Measurements from ENCODE around the gene MYCN.
"Not testable (repeated sequence)": the region's sequence is repeated elsewhere in the genome, so short reads cannot be mapped to it uniquely, and the experiment has no call there.

Gene MYCN

DNA sequence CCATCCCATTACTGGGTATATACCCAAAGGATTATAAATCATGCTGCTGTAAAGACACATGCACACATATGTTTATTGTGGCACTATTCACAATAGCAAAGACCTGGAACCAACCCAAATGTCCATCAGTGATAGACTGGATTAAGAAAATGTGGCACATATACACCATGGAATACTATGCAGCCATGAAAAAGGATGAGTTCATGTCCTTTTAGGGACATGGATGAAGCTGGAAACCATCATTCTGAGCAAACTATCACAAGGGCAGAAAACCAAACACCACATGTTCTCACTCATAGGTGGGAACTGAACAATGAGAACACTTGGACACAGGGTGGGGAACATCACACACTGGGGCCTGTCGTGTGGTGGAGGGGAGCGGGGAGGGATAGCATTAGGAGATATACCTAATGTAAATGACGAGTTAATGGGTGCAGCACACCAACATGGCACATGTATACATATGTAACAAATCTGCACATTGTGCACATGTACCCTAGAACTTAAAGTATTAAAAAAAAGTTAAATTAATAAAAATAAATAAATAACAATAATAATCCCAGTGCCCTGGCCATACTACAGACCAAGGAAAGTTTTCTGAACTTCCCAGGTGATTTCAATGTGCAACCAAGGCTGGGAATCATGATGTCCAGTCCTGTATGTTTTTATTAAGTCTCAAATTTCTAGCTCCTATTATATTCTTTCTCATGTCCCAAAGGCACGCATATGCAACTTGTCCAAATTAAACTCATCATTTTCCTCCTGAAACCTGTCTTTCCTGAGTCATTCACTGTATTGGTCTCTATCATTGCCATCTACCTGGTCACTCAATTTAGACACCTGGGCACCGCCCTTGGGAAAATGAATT lies 23.0 kb downstream of the MYCN start:
- DNase-seq = not testable (repeated sequence)

DNA sequence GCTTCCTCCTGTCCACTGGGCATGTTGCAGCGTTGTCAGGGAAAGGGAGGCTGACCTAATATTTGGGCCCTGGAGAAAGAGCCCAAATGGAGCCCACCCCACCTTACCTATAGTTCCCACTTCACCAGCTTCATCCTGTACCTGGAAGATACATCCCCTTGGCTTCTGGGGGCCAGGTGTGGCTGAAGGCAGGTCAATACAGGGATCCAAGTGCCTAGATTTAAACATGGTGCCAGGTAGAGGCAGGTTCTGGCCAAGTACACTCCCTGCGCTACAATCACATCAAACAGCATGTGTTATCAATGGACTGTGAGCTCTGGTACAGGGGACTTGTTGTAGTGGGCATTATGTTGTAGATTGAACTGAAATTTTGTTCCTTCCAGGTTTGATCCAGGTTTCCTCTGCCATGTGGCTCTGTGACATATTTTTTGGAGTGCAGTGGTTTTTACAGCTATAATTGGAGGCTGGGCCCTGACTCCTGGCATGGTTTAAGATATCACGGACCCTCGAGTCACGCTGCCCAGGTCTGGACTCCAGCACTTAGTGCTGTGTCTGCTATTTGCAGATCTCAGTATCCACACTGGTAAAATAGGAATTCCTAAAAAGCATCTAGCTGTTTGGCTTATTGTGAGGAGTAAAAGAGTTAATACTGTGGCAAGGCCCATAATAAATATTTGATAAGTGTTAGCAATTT lies 23.8 kb downstream of the MYCN start:
- no peak for DNase-seq

DNA sequence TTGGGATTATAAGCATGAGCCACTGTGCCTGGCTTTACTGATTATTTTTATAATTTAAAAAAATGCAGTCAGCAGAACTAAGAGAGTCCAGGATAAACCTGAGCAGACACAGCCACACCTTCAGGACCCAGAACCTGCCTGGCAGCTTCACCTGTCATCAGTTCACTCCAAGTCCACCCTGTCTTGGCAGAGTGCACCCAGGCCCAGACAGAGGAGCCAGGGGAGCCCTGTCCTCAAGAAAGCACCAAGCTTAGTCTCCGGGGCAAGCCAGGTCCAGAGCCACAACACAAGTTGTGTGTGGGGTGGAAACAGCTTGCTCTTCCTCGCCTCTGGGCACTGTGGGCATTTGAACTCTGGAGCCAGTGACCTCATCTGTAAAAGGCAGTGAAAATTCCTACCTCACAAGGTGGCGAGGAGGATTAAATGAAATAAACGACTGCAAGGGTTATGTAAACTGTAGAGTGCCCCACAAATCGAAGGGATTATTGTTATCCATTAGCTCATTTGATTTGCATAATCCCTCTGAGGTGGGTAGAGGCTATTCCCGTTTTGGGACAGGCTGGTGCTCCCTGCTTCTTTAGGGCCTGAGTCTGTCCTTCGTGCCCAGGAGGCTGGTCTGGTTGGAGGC lies 24.7 kb downstream of the MYCN start:
- no peak for DNase-seq

DNA sequence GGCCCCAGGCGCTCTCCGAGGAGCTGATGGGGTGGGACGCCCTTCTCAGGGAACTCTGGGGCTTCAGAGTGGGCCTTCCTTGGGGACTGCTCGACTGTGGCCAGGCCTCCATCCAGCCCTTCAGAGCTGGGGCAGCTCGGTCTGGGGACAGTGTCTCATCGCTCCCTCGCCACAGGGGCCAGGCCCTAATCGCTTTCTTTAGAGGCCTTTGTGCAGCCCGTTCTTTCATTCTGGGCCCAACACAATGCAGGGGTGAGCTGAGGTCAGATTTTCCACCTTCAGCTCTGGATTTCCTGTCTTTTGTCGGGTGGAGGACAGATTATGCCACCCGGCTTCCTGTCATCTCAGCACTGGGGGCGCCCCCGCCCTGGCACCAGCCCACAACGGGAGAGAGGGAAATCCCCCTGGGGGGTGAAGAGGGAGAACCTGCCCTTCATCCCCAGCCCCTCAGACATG lies 25.2 kb downstream of the MYCN start:
- DNase-seq = no peak

DNA sequence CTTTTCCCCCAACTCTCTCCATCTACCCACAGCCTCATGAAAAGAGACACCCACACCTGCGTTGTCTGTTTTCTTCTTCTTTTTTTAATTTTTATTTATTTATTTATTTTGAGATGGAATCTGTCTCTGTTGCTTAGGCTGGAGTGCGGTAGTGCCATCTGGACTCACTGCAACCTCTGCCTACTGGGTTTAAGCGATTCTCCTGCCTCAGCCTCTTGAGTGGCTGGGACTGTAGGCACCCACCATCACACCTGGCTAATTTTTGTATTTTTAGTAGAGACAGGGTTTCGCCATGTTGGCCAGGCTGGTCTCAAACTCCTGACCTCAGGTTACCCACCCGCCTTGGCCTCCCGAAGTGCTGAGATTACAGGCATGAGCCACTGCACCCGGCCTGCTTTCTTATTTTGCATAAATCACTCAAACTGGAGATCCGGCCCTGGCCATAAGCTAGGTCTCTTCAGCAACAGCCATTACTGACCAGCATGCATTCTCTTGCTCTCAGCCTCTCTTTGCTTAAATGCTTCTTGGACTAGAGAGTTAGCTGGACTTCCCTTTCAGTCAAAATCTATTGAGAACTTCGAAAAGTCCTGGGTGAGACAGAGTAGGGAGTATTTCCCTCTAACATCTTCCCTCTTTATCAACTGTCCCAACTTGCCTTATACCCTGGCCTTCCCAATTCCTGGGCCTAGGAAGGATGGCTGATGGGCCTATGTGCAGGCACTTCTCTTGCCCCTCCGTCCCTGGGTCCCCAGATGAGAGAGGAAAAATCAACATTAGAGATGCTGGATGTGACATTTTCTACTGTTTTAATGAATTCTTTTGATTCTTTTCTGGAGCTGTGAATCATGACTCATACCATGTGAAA lies 27.3 kb downstream of the MYCN start:
- no peak for DNase-seq

DNA sequence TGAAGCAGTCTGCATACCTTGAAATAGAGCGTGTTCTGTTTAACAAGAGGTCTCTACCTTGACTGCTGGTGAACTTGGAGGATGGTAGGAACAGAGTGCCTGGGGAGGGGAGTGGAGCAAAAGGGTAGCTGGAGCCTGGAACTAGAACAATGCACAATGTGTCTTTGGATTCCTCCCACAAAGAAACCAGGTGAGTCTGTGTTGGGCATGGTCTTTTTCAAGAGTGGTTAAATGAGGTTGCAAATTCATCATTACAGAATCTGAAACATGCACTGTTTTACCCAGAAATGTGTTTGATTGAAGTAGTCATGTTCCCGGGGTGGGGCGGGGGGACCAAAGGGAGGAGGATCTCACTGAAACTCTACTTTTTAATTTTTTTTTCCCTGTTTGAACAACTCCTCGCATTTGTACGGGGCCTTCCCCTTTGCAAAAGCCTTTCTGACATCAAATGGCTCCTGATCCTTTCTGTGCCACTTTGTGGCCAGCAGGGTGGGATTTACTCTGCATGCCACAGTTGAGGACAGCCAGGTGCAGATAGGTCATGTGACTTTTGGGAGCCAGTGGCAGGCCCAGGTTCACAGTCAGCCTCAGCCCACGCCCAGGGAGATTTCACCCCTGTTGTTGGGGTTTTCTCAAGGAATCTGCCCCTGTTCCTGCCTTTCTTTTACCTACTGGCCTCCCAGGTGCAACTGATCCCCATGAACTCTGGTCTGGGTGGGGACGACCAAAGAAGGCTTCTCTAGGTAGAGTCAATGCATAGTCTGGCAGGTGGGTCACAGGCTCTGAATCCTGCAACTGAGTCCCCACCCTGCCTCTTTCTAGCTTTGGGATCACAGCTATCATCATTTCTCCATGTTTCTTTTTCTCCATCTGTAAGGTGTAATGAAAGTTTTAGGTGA lies 28.2 kb downstream of the MYCN start:
- DNase-seq = no peak

DNA sequence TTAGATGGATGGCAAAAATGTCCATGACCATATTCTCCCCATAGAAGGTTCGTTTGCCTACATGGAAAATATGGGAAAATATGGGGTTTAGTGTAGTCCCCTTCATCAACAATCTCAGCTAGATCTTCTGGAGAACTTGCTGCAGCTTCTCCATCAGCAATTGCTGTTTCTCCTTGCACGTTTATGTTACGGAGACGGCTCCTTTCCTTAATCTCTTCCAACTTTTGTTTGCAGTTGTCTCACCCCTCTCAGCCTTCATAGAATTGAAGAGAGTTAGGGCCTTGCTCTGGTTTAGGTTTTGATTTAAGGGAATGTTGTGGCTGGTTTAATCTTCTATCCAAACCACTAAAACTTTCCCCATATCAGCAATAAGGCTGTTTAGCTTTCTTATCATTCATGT lies 28.9 kb downstream of the MYCN start:
- DNase-seq = no peak

DNA sequence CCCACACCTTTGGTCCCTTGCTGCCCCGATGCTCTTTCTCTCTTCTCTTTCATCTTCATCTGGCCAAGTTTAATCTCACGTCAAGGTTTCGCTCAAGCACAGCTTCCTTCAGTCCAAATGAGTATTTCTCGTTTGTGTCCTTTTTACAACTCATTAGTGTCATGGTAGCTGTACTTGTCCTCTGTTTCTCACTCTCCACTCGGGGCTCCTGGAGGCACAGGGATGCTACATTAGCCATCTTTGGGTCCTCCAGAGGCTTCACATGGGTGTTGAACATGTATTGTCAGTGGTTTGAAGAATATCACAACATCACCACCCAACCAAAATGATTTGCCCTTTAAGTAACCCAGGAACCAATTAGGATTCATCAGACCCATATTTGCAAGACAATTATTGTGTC lies 30.4 kb downstream of the MYCN start:
- no peak for DNase-seq

DNA sequence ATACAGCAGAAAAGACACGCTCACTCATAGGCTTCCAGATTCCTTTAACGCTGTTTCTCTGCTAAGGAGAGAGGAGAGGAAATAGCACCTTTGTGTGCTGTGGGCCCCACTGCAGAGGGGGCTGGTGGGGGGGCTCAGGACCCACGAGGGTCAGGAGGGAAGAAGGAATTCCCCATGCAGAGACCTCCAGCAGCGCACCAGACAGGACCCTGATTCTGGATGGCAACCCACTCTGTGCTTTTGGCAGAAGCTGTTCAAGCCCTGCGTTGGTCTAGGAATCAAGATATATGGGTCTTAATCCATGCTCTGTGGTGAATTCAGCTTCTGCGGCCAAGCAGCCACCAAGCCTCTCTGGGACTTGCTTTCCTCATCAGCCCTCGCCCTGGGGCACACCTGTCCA lies 31.0 kb downstream of the MYCN start:
- DNase-seq = no peak

DNA sequence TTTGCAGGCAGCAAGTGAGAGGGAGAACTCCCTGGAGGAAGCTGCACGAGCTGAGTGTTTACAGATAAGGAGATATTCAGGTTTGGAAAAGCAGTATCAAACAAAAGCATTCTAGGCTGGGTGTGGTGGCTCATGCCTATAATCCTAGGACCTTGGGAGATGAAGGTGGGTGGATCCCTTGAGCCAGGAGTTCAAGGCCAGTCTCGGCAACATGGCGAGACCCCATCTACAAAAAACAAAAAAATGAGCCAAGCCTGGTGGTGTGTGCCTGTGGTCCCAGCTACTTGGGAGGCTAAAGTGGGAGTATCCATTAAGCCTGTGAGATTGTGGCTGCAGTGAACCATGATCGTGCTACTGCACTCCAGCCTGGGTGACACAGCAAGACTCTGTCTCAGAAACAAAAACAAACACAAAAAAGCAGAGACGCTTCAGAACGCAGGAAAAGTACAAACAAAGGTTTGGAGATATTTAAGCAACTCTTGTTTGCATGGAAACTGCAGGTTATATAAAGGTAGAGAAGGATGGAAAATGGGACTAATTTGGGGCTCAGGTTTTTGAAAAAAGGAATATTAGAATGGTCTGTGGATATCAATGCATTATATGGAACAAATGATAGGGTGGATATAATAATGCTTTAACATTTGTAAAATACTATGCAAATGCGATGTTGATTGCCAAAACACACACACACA lies 31.6 kb downstream of the MYCN start:
- no peak for DNase-seq

DNA sequence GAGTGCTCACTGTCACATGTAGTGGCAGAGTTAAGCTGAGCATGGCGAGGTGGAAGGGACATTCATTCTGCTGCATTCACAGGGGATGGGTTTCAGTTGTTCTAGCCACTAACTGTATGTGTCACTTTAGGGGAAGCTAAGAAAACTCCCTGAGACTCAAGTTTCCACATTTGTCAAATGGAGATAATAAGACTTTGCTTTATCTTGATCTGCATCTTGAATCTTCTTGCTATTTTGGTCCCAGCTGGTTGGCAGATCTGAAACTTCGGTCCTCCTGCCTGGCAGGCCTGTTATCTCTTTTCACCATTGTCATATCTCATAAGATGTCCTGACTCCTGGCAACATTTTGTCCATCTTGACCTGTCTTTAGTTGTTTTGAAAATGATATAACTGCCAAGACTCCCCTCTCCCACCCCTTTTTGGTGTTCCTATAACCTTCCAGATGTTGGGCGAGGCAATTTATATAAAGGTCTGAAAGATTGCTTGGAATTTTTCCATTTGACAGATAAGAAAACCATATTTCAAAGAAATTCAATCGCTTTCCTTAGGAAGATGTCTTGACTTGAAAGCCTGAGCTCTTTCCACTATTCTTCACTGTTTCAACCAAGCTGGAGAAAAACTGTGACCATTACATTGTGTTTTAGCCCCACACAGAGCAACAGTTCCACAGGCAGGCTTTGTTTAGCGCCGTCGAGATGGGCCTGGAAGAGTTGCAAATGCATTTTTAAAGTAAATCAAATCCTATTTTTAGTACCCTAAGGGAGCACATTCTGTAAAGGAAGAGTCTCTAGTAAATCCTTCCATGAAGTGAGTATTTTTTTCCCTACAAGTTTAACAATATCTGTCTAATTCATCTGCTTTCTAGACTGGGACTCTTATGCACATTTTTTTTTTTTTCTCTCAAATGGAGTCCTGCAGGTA lies 33.4 kb downstream of the MYCN start:
- no peak for DNase-seq

DNA sequence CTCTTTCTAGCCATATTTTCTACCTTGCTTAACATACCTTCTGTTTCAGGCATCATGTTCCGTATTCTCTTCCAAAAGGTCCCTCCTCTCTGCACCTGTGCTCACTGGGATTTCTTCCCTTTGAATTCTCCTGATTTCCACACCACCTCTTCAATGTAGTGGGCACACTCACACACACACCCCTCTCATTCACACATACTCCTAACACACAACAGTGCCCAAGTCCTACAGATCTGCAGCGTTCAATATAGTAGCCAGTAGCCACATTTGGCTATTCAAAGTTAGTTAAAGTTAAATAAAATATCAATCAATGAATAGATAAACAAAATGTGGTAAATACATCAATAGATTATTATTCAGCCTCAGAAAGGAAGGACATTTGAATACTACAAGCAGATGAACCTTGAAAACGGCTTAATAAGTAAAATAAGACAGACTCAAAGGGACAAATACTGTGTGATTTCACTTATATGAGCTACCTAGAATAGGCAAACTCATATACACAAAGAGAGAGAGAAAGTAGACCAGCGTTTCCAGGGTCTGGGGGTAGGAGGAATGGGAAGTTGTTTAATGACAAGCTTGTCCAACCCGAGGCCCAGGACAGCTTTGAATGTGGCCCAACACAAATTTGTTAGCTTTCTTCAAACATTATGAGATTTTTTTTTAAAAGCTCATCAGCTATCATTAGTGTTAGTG lies 34.4 kb downstream of the MYCN start:
- DNase-seq = no peak

DNA sequence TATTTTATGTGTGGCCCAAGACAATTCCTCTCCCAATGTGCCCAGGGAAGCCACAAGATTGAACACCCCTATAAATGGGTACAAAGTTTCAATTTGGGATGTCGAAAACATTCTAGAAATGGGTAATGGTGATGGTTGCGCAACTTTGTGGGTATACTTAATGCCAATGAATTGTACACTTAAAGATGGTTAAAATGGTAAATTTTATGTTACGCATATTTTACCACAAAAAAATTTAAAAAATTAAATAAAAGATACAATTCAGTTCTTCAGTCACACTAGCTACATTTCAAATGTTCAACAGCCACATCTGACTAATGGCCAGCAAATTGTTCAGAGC lies 34.9 kb downstream of the MYCN start:
- no peak for DNase-seq

DNA sequence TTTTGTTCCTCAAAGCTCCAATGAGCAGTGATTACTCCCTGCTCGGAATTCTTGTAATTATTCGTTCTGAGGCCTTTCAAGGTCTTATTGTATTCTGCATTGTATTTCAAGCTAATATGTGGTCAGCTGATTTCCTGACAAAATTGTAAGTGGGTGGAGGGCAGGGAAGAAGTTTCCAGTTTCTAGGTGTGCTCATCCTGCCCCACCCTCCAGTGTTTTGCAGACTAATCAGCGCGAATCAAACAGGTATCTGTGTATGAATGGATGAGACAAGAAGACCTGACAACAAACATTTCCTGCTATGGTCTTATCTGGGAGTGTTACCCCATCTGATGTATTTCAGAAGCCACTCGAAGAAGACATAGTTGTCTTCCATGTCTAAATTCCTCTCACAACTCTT lies 35.3 kb downstream of the MYCN start:
- no peak for DNase-seq

DNA sequence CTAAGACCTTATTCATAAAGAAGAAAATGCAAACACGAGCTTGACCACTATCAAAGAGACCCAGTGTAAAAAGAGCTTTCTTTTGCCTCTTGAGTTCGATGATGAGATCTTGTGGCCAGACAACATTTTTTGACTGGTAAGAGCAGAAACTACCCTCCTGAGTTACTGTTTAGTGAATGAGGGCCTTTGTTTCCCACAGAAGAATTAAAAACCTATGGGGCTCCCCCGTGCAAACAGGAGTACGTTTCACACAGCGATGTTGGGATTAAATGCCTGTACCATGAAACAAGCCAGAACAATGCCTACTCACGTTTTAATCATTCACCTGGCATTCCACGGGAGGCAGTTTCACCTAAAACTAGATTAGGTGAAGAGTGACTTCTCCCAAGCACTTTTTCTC lies 36.0 kb downstream of the MYCN start:
- DNase-seq = no peak

DNA sequence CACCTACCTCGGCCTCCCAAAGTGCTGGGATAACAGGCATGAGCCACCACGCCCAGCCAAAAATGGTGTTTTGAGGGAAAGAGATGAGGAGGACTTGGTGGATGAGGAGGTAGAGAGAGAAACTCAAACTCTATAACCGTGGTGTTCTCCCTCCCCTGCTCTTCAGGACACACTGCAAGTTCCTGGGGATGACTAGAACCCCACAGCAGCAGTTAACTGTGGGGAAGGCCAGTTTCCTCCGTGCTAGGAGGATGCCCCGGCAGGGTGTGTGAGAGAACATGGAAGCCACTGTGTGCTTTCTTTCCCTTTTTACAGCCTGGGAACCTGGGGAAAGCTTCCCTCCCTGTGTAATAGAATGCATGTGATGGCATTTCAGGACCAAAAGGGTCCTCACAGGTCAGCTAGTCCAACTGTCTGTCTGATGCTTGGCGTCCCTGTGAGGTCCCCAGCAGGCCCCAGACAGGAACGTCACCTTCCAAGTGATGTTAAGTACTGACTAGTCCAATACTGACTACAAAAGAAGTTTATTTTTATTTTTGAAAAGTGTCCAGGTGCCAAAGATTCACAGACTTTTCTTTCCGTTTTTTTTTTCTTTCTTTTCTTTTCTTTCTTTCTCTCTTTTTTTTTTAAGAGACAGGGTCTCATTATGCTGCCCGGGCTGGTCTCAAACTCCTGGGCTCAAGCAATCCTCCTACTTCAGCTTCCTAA lies 38.9 kb downstream of the MYCN start:
- no peak for DNase-seq

DNA sequence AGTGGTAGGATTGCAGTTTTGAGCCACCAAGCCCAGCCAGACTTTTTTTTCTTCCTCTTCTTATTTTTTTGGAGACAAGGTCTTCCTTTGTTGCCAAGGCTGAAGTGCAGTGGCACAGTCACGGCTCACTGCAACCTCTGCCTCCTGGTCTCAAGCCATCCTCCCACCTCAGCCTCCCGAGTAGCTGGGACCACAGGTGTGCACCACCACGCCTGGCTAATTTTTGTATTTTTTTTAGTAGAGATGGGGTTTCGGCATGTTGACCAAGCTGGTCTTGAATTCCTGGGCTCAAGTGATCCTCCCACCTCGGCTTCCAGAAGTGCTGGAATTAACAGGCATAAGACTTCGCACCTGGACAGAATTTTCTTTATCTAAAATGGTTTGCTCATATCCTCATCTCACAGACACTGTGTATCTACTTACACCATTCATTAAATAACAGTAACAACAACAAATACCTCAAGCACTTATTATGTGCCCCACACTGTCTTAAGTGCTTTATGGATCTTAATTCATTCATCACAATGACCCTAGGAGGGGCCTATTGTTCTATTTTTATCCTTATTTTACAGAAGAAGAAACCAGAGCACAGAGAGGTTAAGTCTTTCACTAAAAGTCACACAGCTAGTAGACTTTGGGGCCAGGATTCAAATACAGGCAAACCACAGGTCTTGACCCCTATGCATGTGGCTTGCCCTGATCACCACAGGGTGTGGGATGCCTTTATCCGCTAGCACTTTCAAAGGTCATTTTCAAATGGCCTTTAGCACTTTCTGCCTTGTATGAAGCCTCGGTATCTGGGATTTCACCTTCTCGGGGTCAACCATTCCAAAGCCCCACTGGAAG lies 39.6 kb downstream of the MYCN start:
- no peak for DNase-seq

DNA sequence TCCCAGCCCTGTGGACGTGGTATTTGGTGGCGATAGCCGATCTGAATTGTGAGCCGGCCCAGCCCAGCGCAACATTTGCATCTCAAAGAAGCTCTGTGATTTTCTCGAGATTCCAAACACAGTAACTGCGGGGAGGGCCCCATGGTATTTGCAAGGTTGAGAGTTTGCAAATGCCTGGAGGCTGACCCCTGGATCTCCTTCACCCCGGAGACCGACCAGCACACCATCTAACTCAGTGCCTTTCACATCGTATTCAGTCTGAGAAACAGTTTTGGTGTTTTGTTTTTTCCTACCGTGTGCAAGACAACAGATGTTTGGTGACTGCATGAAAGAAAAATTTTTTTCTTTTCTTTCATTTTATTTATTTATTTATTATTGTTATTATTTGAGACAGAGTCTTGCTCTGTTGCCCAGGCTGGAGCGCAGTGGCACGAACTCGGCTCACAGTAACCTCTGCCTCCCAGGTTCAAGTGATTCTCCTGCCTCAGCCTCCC lies 40.3 kb downstream of the MYCN start:
- no peak for DNase-seq

All from activated gamma-delta T cell (primary cell).